ENCODE data around the gene C6orf132. TPM values are rescaled to one million over a fixed set of nuclear protein-coding genes. Genes with fewer than 3 reads are reported as not detected.

Gene C6orf132
- total RNA-seq, 1 donor from 2014 or later = 11.3 TPM

DNA sequence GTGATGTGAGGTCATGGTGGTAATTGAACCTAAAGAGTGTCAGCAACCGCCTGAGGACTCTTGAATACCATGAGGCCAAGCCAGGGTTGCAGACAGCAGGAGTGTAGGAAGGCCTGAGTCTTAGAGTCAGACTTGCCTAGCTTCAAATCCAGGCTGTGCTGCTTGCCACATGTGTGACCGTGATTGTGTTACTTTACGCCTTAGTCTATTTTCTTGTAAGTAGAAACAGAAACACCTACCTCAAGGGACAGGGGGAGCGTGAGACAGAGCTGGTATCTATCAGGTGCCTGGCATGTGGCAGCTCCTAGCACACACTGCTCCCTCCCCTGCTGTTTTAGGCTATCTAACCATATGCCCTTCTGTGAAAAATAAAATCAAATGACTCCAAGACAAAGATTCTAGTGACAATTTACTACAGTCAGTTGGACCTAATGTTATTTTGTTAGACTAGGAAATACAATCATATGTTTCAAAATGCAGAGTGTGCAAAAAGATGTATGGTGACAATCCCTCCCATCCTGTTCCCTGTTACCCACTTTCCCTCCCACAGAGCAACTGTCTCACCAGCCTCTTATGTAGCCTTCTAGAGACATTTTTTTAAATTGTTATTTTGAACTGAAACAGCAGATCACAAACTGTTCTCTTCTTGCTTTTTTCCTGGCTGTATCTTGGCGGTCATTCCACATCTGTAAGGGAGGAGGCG is 70.4 kb downstream of the C6orf132 start:
- FAIRE-seq = no peak
- Histone ChIP-seq H3K36me3 (ENCODE audit: control insufficient read depth, insufficient read depth, low read length) (peaks cover 16% of the 10 kb centered on the region), H3K27me3 (ENCODE audit: control insufficient read depth, insufficient read depth, low read length) (no peaks in the 10 kb centered on the region), H3K4me3 (ENCODE audit: low read depth, low read length) (no peak overlapping the region)
- TF ChIP-seq CTCF (IDR thresholded peaks at IDR 0.05; ENCODE audit: insufficient read depth, low read length, severe bottlenecking) = no peak
- DNase-seq (ENCODE audit: low read depth) = no peak

GRCh38 chr6:42068872-42069522 is 73.4 kb downstream of the C6orf132 start:
- DNase-seq (ENCODE audit: low read depth) (no peak), FAIRE-seq (no peak)
- no peaks in the 10 kb centered on the region for H3K27me3 ChIP-seq (ENCODE audit: control insufficient read depth, insufficient read depth, low read length)
- TF ChIP-seq CTCF (IDR thresholded peaks at IDR 0.05; ENCODE audit: insufficient read depth, low read length, severe bottlenecking) = no peak
- H3K36me3 ChIP-seq (ENCODE audit: control insufficient read depth, insufficient read depth, low read length) = peaks cover 22% of the 10 kb centered on the region
- H3K4me3 ChIP-seq (ENCODE audit: low read depth, low read length) = no peak overlapping the region

DNA sequence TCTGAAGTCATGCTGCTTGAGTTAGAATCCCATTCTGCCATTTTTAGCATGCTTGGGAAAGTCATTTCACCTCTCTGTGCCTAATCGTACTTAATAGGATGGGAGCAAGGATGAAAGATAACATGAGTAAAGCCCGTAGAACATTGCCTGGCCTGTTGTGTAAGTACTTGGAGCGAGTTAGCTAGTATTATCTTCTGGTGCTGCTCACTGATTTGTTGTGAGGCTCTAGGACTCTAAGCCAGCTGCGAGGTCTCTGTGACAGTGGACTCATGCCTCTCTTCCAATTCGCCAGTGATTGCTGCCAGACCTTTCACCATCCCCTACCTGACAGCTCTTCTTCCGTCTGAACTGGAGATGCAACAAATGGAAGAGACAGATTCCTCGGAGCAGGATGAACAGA is 74.2 kb downstream of the C6orf132 start:
- TF ChIP-seq CTCF (IDR thresholded peaks at IDR 0.05; ENCODE audit: insufficient read depth, low read length, severe bottlenecking) = no peak
- Histone ChIP-seq H3K27me3 (ENCODE audit: control insufficient read depth, insufficient read depth, low read length) (no peaks in the 10 kb centered on the region), H3K4me3 (ENCODE audit: low read depth, low read length) (no peak overlapping the region), H3K36me3 (ENCODE audit: control insufficient read depth, insufficient read depth, low read length) (peaks cover 23% of the 10 kb centered on the region)
- no peak for DNase-seq (ENCODE audit: low read depth)
- FAIRE-seq = no peak

DNA sequence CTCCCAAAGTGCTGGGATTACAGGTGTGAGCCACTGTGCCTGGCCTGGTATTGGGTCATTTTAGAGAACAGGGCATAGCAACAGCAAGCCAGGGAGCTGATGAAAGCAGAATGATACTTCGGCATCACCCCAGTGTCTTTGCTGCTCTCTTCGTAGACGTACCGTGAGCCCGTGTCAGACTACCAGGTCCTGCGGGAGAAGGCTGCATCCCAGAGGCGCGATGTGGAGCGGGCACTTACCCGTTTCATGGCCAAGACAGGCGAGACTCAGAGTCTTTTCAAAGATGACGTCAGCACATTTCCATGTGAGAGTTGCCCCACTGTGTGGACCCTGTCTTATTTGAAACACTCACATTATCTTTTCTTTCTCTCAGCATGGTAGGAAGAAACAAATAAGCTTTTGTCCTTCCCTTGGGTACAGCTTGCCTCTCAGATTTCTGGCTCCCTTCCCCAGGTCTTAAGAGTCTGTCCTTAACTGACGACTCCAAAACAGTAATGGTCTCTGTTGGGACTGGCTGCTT is 76.2 kb downstream of the C6orf132 start:
- DNase-seq (ENCODE audit: low read depth) = no peak
- H3K4me3 ChIP-seq (ENCODE audit: low read depth, low read length) = no peak overlapping the region
- H3K27me3 ChIP-seq (ENCODE audit: control insufficient read depth, insufficient read depth, low read length) = no peaks in the 10 kb centered on the region
- no peak for FAIRE-seq
- H3K36me3 ChIP-seq (ENCODE audit: control insufficient read depth, insufficient read depth, low read length) = peaks cover 22% of the 10 kb centered on the region
- TF ChIP-seq CTCF (IDR thresholded peaks at IDR 0.05; ENCODE audit: insufficient read depth, low read length, severe bottlenecking) = no peak

- FAIRE-seq (no peak), DNase-seq (ENCODE audit: low read depth) (no peak)
- Histone ChIP-seq H3K4me3 (ENCODE audit: low read depth, low read length) (no peak overlapping the region), H3K27me3 (ENCODE audit: control insufficient read depth, insufficient read depth, low read length) (no peaks in the 10 kb centered on the region), H3K36me3 (ENCODE audit: control insufficient read depth, insufficient read depth, low read length) (peaks cover 17% of the 10 kb centered on the region)
- TF ChIP-seq CTCF (IDR thresholded peaks at IDR 0.05; ENCODE audit: insufficient read depth, low read length, severe bottlenecking) = no peak
Measured at GRCh38 chr6:42059743-42060142, 82.7 kb downstream of the C6orf132 start.
